ENCODE data around the gene DMRTC1B.
"Not testable (repeated sequence)": the region's sequence is repeated elsewhere in the genome, so short reads cannot be mapped to it uniquely, and the experiment has no call there.

GRCh38 chrX:72882898-72883297, 106.2 kb downstream of the DMRTC1B start:
- TF ChIP-seq EP300, POLR2AphosphoS5 (IDR thresholded peaks at IDR 0.05): not testable (repeated sequence)
